Amniotic epithelial cell (primary cell): Measurements from ENCODE around the gene KIAA2012.
"Not testable (repeated sequence)": the region's sequence is repeated elsewhere in the genome, so short reads cannot be mapped to it uniquely, and the experiment has no call there.

Experiments
- DNase-seq: peaks from one replicate; pipeline ENCODE4 v3.0.0-alpha.2; 2010; ENCODE audit warnings: low read depth

Gene KIAA2012

DNA sequence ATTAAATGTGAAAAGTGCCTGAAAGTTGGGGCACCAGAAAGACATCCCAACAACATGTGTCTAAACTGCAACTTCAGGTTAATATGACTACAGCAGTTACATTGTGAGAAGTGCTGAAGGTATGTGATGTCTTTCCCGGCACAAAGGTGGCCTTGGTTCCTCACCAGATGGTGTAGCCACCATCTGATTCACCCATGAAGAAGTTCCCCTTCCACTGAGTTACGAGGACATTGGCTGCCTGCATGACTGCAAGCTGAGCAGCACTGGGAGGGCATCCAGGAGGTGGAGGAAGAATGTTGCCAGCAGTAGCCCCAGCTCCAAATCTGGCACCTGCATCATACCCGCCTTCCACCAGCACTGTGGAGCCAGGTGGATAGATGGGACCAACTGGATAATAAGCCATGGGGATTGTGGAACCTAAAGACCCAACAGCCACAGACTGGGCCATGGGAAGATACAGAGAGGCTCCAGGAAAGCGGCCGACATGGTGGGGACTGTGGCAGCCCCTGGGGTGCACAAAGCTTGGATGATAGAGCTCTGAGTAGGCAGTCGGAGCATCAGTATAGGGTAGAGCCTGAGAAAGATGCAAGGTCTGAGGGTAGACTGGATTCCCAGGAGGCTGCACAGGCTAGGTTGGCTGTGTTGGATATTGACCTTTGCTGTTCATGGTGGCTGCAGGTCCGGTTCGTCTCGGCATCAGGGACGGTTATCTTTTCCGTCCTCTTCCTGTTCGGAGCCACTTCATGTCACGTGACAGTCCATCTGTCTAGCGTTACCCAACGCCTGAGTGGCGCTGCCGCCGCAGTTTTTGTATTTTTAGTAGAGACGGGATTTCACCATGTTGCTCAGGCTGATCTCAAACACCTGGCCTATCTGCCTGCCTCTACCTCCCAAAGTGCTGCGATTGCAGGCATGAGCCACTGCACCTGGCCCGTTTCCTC is 128.4 kb downstream of the KIAA2012 start:
- DNase-seq = no peak

- DNase-seq = no peak
Observed at GRCh38 chr2:202203348-202203747, 130.3 kb downstream of the KIAA2012 start.

DNA sequence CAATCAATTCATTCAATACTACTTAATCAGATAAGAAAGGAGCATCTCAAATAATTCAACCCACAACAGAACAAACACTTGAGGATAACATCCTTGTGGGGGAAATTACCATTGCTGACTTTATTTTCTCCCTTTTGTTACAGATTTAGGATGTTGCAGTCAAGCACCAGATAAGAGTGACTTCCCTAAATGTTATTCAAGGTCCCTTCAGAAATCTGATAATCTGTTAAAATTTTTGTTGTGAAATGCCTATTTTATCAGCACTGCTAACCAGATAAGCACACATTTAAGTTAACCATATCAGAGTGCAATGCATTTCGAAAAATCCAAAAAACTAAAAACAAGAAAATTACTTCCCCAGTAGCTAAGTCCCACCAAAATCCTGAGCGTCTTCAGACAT is 131.8 kb downstream of the KIAA2012 start:
- no peak for DNase-seq

GRCh38 chr2:202208526-202208925 is 135.5 kb downstream of the KIAA2012 start:
- no peak for DNase-seq

GRCh38 chr2:202215179-202215578 is 142.1 kb downstream of the KIAA2012 start:
- peak; percentile 80 for DNase-seq

GRCh38 chr2:202221873-202222272 is 148.8 kb downstream of the KIAA2012 start:
- DNase-seq = peak; percentile 60

GRCh38 chr2:202237787-202238233 is 164.8 kb downstream of the KIAA2012 start:
- DNase-seq = peak; percentile 53

- DNase-seq = peak; percentile 86
Observed at GRCh38 chr2:202238234-202239197, 165.5 kb downstream of the KIAA2012 start, which contains the start of gene SUMO1. Gene SUMO1 (minus strand): TSS chr2:202238597. CDS start chr2:202238451, 146 bp downstream.

DNA sequence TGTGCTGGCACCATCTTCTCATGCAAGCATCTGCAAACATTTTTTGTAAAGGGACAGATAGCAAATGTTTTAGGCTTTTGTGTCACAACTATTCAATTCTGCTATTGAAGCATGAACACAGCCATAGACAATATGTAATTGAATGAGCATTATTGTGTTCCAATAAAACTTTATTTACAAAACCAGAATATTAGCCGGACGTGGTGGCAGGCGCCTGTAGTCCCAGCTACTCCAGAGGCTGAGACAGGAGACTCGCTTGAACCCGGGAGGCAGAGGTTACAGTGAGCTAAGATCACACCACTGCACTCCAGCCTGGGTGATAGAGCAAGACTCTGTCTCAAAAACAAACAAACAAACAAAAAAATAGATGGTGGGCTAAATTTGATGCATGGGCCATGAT is 174.7 kb downstream of the KIAA2012 start:
- DNase-seq = not testable (repeated sequence)

DNA sequence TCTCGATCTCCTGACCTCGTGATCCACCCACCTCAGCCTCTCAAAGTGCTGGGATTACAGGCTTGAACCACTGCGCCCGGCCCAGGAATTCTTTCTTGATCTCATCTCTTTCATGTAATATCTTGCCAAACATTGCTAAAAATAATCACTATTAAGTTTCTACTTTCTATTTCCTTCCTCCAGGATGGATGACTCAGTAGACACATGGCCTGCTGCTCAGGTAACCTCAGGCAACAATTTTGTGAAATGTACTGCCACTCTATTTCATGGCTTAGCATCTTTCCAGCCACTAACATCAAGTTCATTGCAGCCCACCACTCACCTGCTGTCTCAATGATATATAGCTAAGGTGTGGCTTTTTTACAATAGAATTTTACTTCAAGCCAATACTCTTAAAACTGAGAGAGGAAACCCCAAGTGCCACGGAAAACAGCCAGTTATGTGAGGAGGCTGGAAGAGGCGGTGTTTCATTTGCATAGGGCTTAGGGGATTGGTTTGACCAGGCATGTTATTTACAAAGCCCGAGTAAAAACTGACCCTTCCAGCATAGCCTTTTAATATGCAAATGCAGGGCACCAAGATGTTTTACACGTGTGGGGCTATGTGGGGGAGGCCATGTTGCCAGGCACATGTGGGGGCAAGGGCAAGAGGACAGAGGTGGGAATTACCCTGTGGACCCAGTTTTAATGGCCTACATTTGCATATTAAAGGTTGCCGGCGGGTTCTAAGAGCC is 176.6 kb downstream of the KIAA2012 start:
- peak; percentile 32 for DNase-seq

- no peak for DNase-seq
Observed at GRCh38 chr2:202251494-202251893, 178.4 kb downstream of the KIAA2012 start.
